22Rv1 (cell line): ENCODE measurements around the gene ADGRB2.

Experiments used
- ZFX ChIP-seq: fragments of 450-650 bp; IDR thresholded peaks from 2 replicates; pipeline ENCODE4 v1.6.1; 2017; ENCODE audit warnings: antibody characterized with exemption, borderline replicate concordance
- TF ChIP-seq, protein P1 (sequence below): fragments of 450-650 bp; IDR thresholded peaks from 2 replicates; pipeline ENCODE4 v1.5.1; 2017; ENCODE audit warnings: mild to moderate bottlenecking

DNA sequence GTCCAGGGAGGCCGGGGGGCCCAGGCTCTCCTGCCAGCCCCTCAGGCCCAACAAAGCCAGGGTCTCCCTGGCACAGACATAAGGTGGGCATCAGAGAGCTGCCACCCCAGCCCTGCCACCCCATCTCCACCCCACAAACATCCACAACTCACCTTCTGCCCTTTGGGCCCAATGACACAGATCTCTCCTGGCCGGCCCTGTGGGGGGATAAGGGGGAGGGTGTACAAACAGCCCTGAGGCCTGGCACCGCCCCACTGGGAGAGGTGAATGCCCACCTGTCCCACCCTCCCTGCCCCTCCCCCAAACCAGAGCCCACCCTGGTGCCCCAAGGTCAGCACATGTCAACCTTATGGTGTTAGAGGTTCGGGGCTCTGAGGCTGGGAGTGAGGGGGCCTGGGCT, 72.7 kb downstream of the ADGRB2 start:
- TF ChIP-seq, protein P1, sequence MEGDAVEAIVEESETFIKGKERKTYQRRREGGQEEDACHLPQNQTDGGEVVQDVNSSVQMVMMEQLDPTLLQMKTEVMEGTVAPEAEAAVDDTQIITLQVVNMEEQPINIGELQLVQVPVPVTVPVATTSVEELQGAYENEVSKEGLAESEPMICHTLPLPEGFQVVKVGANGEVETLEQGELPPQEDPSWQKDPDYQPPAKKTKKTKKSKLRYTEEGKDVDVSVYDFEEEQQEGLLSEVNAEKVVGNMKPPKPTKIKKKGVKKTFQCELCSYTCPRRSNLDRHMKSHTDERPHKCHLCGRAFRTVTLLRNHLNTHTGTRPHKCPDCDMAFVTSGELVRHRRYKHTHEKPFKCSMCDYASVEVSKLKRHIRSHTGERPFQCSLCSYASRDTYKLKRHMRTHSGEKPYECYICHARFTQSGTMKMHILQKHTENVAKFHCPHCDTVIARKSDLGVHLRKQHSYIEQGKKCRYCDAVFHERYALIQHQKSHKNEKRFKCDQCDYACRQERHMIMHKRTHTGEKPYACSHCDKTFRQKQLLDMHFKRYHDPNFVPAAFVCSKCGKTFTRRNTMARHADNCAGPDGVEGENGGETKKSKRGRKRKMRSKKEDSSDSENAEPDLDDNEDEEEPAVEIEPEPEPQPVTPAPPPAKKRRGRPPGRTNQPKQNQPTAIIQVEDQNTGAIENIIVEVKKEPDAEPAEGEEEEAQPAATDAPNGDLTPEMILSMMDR: no peak
- no peak for TF ChIP-seq ZFX
